Measurements from ENCODE around the gene PRR5. TPM values are rescaled to one million over a fixed set of nuclear protein-coding genes. Genes with fewer than 3 reads are reported as not detected.
"Not testable (repeated sequence)": the region's sequence is repeated elsewhere in the genome, so short reads cannot be mapped to it uniquely, and the experiment has no call there.

The PRR5 gene
- total RNA-seq, 2 experiments from 2014 or later = 22.1 to 22.6 TPM

DNA sequence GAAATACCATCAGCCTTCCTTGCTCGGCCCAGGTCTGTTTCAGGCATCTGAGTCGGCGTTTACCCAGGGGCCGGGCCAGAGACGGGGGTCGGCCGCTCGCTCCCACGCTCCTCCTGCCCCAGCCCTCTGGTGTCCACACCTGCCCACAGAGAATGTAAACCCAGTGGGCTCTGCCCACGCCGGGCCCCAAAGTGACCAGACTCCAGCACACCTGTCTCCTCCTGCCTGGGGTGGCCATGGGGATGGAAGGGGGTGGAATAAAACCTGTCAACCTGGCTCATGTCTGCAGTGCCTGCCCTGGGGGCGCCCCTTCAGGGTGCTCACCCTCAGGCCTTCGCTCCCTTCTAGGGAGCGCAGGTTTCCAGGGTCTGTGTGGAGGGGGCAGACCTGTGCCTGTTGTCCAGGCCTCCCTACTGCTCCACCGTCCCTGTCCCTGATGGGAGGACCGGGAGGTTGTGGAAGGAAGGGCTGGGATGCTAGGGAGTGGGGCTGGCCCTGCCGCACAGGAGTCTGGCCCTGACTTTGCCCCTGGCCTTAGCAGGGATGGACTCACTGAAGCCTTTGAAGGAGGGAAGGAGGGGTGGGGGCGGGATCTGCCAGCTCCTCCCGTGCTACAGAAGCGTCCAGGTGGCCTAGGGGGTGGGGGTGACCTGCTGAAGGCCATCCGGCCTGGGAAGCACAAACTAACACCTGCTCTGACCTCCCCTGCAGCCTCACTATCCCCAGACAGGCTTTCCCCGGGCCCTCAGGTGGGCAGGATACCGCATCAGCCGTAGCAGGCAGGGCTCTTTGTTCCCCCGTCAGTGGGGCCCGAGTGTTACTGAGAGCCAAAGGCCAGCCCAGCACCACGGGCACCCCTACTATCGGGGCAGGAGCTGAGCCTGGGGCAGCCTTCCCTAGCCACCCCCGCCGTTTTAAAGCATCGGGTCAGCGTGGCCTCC is 35.7 kb downstream of the PRR5 start:
- Mint-ChIP-seq H3K4me3 (no peak overlapping the region), H3K27ac (no peak overlapping the region), H3K36me3 (ENCODE audit: low read depth) (no peaks in the 10 kb centered on the region), H3K9me3 (peaks cover 1% of the 10 kb centered on the region), H3K4me1 (no peaks in the 10 kb centered on the region), H3K27me3 (no peaks in the 10 kb centered on the region)
- CTCF ChIA-PET = no interaction called here
- POLR2A ChIA-PET = no interaction called here
- DNase-seq = no peak

GRCh38 chr22:44738347-44738715 is 36.3 kb downstream of the PRR5 start:
- ChIA-PET CTCF (no interaction called here), POLR2A (no interaction called here)
- Mint-ChIP-seq H3K27me3 (no peaks in the 10 kb centered on the region), H3K4me1 (no peaks in the 10 kb centered on the region), H3K27ac (no peak overlapping the region), H3K9me3 (no peaks in the 10 kb centered on the region), H3K36me3 (ENCODE audit: low read depth) (no peaks in the 10 kb centered on the region), H3K4me3 (no peak overlapping the region)
- no peak for DNase-seq

- Mint-ChIP-seq H3K9me3 (no peaks in the 10 kb centered on the region), H3K27me3 (no peaks in the 10 kb centered on the region)
- CTCF ChIA-PET = no interaction called here
These were observed 37.0 kb downstream of the PRR5 start for GRCh38 chr22:44739024-44739423.

GRCh38 chr22:44739666-44740065 is 37.7 kb downstream of the PRR5 start:
- CTCF ChIA-PET; H3K4me3 Mint-ChIP-seq; POLR2A ChIA-PET; H3K36me3 Mint-ChIP-seq (ENCODE audit: low read depth); H3K9me3 Mint-ChIP-seq; H3K27me3 Mint-ChIP-seq; H3K27ac Mint-ChIP-seq; DNase-seq; H3K4me1 Mint-ChIP-seq: not testable (repeated sequence)

More at GRCh38 chr22:44739024-44739423, 37.0 kb downstream of the PRR5 start:
- no peaks in the 10 kb centered on the region for H3K36me3 Mint-ChIP-seq (ENCODE audit: low read depth)
- no peaks in the 10 kb centered on the region for H3K4me1 Mint-ChIP-seq
- POLR2A ChIA-PET = no interaction called here
- no peak overlapping the region for H3K27ac Mint-ChIP-seq
- DNase-seq = no peak
- H3K4me3 Mint-ChIP-seq = no peak overlapping the region

GRCh38 chr22:44740307-44740706 is 38.3 kb downstream of the PRR5 start:
- H3K4me1 Mint-ChIP-seq = no peaks in the 10 kb centered on the region
- ChIA-PET CTCF (no interaction called here), POLR2A (no interaction called here)
- H3K4me3 Mint-ChIP-seq = no peak overlapping the region
- H3K9me3 Mint-ChIP-seq = no peaks in the 10 kb centered on the region
- H3K27ac Mint-ChIP-seq = no peak overlapping the region
- H3K36me3 Mint-ChIP-seq (ENCODE audit: low read depth) = no peaks in the 10 kb centered on the region
- H3K27me3 Mint-ChIP-seq = peaks cover 3% of the 10 kb centered on the region
- no peak for DNase-seq

DNA sequence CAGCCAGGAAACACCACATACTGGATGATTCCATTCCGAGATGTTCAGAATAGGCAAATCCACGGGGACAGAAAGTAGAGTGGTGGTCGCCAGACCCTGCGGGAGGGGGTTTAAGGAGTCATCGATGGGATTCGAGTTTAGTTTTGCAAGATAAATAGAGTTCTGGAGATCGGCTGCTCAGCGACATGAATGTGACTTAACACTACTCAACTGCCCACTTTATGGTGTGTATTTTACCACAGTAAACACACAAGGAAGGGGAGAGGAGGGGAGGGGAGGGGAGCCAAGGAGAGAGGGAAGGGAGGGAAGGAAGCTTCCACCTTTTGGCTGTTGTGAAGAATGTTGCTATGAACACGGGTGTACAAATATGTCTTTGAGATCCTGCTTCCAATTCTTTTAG is 39.9 kb downstream of the PRR5 start:
- H3K27ac Mint-ChIP-seq = no peak overlapping the region

GRCh38 chr22:44743247-44743646 is 41.2 kb downstream of the PRR5 start:
- Mint-ChIP-seq H3K27ac (no peak overlapping the region), H3K4me1 (no peaks in the 10 kb centered on the region), H3K36me3 (ENCODE audit: low read depth) (no peaks in the 10 kb centered on the region), H3K27me3 (peaks cover 8% of the 10 kb centered on the region), H3K4me3 (no peak overlapping the region), H3K9me3 (no peaks in the 10 kb centered on the region)
- no peak for DNase-seq
- POLR2A ChIA-PET = no interaction called here
- CTCF ChIA-PET = no interaction called here

More for the DNA sequence above, 39.9 kb downstream of the PRR5 start:
- no peak for DNase-seq
- H3K36me3 Mint-ChIP-seq (ENCODE audit: low read depth) = no peaks in the 10 kb centered on the region
- no peak overlapping the region for H3K4me3 Mint-ChIP-seq
- no peaks in the 10 kb centered on the region for H3K9me3 Mint-ChIP-seq
- H3K27me3 Mint-ChIP-seq = peaks cover 8% of the 10 kb centered on the region
- POLR2A ChIA-PET = no interaction called here
- no peaks in the 10 kb centered on the region for H3K4me1 Mint-ChIP-seq
- CTCF ChIA-PET = no interaction called here

GRCh38 chr22:44743804-44744211 is 41.8 kb downstream of the PRR5 start:
- no peak for DNase-seq
- Mint-ChIP-seq H3K27me3 (peaks cover 11% of the 10 kb centered on the region), H3K9me3 (no peaks in the 10 kb centered on the region), H3K4me1 (no peaks in the 10 kb centered on the region), H3K4me3 (no peak overlapping the region), H3K27ac (no peak overlapping the region), H3K36me3 (ENCODE audit: low read depth) (no peaks in the 10 kb centered on the region)
- ChIA-PET CTCF (no interaction called here), POLR2A (no interaction called here)

- ChIA-PET CTCF (interaction anchor here (0.5 kb wide), 1 partner anchor 1021 kb away, joined by 3 read pairs; no protein-coding TSS in a partner anchor), POLR2A (no interaction called here)
- Mint-ChIP-seq H3K9me3 (no peaks in the 10 kb centered on the region), H3K27ac (no peak overlapping the region), H3K4me3 (no peak overlapping the region), H3K4me1 (no peaks in the 10 kb centered on the region), H3K36me3 (ENCODE audit: low read depth) (no peaks in the 10 kb centered on the region), H3K27me3 (peaks cover 17% of the 10 kb centered on the region)
- DNase-seq = no peak
These were observed 44.1 kb downstream of the PRR5 start for GRCh38 chr22:44745853-44746789.

DNA sequence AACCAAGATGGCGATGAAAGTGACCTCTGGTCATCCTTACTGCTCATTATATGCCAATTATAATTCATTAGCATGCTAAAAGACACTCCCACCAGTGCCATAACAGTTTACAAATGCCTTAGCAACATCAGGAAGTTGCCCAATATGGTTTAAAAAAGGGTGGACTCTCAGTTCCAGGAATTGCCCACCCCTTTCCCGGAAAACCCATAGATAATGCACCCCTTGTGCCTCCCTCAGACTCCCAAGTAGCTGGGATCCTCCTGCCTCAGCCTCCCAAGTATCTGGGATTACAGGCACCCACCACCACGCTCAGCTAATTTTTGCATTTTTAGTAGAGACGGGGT is 45.8 kb downstream of the PRR5 start:
- H3K9me3 Mint-ChIP-seq; H3K27ac Mint-ChIP-seq; POLR2A ChIA-PET; H3K36me3 Mint-ChIP-seq (ENCODE audit: low read depth); DNase-seq; CTCF ChIA-PET; H3K4me3 Mint-ChIP-seq; H3K4me1 Mint-ChIP-seq: not testable (repeated sequence)
- peaks cover 26% of the 10 kb centered on the region for H3K27me3 Mint-ChIP-seq

GRCh38 chr22:44748524-44748923 is 46.5 kb downstream of the PRR5 start:
- ChIA-PET CTCF (no interaction called here), POLR2A (no interaction called here)
- no peak for DNase-seq
- H3K36me3 Mint-ChIP-seq (ENCODE audit: low read depth) = no peaks in the 10 kb centered on the region
- H3K27ac Mint-ChIP-seq = no peak overlapping the region
- peaks cover 33% of the 10 kb centered on the region for H3K27me3 Mint-ChIP-seq
- peaks cover 2% of the 10 kb centered on the region for H3K4me1 Mint-ChIP-seq
- H3K4me3 Mint-ChIP-seq = no peak overlapping the region
- no peaks in the 10 kb centered on the region for H3K9me3 Mint-ChIP-seq

DNA sequence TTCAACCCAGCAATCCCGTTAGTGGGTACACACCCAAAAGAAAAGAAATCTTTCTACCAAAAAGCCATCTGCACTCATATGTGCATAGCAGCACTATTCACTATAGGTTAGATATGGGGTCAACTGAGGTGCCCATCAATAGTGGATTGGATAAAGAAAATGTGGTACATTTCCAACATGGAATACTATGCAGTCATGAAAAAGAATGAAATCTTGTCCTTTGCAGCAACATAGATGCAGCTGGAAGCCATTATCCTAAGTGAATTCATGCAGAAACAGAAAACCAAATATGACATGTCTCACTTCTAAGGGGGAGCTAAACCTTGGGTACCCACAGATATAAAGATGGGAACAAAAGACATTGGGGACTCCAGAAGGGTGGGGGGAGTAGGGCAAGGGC is 48.5 kb downstream of the PRR5 start:
- DNase-seq = no peak
- CTCF ChIA-PET = no interaction called here

GRCh38 chr22:44752285-44753188 is 50.5 kb downstream of the PRR5 start, which contains the start of gene ARHGAP8:
TSS of gene ARHGAP8 (plus strand) at chr22:44752575. CDS start at chr22:44786528, 33,953 bp downstream.
- H3K27ac Mint-ChIP-seq = no peak within 1 kb of the TSS
- no peak for DNase-seq
- no peak within 1 kb of the TSS for H3K4me3 Mint-ChIP-seq
- no peaks in the 10 kb centered on the region for H3K9me3 Mint-ChIP-seq
- POLR2A ChIA-PET = no interaction called here
- H3K4me1 Mint-ChIP-seq = peaks cover 2% of the 10 kb centered on the region
- CTCF ChIA-PET = no interaction called here
- H3K27me3 Mint-ChIP-seq = peaks cover 51% of the 10 kb centered on the region
- H3K36me3 Mint-ChIP-seq (ENCODE audit: low read depth) = no peaks in the 10 kb centered on the region

More for the DNA sequence above, 48.5 kb downstream of the PRR5 start:
- H3K27ac Mint-ChIP-seq = no peak overlapping the region
- peaks cover 48% of the 10 kb centered on the region for H3K27me3 Mint-ChIP-seq
- POLR2A ChIA-PET = no interaction called here
- H3K9me3 Mint-ChIP-seq = no peaks in the 10 kb centered on the region
- H3K36me3 Mint-ChIP-seq (ENCODE audit: low read depth) = no peaks in the 10 kb centered on the region
- no peak overlapping the region for H3K4me3 Mint-ChIP-seq
- peaks cover 2% of the 10 kb centered on the region for H3K4me1 Mint-ChIP-seq
